Erythroblast (primary cell): ENCODE measurements around the gene LRP5.

Source experiments
- GATA1 ChIP-seq: IDR thresholded peaks from 2 replicates; pipeline ENCODE4 v1.6.1; 2011; ENCODE audit warnings: low read depth, mild to moderate bottlenecking, control low read depth, low read length, moderate library complexity
- POLR2A ChIP-seq: IDR thresholded peaks from 2 replicates; pipeline ENCODE4 v1.6.1; 2011; ENCODE audit warnings: mild to moderate bottlenecking, low read length

DNA sequence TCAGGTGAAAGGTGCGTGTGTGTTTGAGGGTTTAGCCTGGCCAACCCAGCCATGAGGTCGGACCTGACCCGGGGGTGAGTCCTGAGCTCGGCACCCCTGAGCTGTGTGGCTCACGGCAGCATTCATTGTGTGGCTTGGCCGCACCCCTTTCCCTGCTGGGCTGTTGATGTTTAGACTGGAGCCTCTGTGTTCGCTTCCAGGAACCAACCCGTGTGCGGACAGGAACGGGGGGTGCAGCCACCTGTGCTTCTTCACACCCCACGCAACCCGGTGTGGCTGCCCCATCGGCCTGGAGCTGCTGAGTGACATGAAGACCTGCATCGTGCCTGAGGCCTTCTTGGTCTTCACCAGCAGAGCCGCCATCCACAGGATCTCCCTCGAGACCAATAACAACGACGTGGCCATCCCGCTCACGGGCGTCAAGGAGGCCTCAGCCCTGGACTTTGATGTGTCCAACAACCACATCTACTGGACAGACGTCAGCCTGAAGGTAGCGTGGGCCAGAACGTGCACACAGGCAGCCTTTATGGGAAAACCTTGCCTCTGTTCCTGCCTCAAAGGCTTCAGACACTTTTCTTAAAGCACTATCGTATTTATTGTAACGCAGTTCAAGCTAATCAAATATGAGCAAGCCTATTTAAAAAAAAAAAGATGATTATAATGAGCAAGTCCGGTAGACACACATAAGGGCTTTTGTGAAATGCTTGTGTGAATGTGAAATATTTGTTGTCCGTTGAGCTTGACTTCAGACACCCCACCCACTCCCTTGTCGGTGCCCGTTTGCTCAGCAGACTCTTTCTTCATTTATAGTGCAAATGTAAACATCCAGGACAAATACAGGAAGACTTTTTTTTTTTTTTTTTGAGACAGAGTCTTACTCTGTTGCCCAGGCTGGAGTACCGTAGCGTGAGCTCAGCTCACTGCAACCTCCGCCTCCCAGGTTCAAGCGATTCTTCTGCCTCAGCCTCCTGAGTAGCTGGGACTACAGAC lies 94.2 kb downstream of the LRP5 start:
- TF ChIP-seq GATA1: no peak
- no peak for TF ChIP-seq POLR2A
